Testis (tissue), 3 donors: ENCODE measurements around the gene GJA4. TPM values are rescaled to one million over a fixed set of nuclear protein-coding genes. Genes with fewer than 3 reads are reported as not detected.

Source experiments
- DNase-seq: peaks from one replicate; pipeline ENCODE4 v3.0.0-alpha.2; 2019
- H3K27ac ChIP-seq, 2 donors: fragments of 200-600 bp; sonication (generic); one replicate each; pipeline ENCODE4 v1.5.1; 2019
- H3K27me3 ChIP-seq: fragments of 200-600 bp; sonication (generic); one replicate; pipeline ENCODE4 v1.5.1; 2019
- H3K36me3 ChIP-seq: fragments of 200-600 bp; sonication (generic); one replicate; pipeline ENCODE4 v1.5.1; 2017; ENCODE audit warnings: low read depth; ENCODE audit errors: missing control alignments
- H3K4me1 ChIP-seq: fragments of 200-600 bp; sonication (generic); one replicate; pipeline ENCODE4 v1.5.1; 2019
- H3K4me3 ChIP-seq, 2 donors: fragments of 200-600 bp; sonication (generic); one replicate each; pipeline ENCODE4 v1.5.1; 2017 to 2019
- H3K9me3 ChIP-seq: fragments of 200-600 bp; sonication (generic); one replicate; pipeline ENCODE4 v1.5.1; 2017
- CTCF ChIP-seq, 3 experiments: fragments of 450-650 bp in 2 of 3; fragments of 200-600 bp in 1 of 3; sonication (generic) in 1 of 3; IDR thresholded peaks; one replicate each; pipeline ENCODE4 v1.5.1; 2016 to 2019; ENCODE audit warnings: antibody characterized with exemption in 3 of 3, mild to moderate bottlenecking in 2 of 3, moderate library complexity in 1 of 3
- POLR2A ChIP-seq: fragments of 450-650 bp; IDR thresholded peaks from one replicate; pipeline ENCODE4 v1.6.1; 2017; ENCODE audit warnings: antibody characterized with exemption, mild to moderate bottlenecking, moderate library complexity
- WGBS, 2 donors: methylation state at CpG; one replicate each; pipeline ENCODE4 v1.1.5; 2018; 5-methylcytosine and 5-hydroxymethylcytosine counted together
- intact Hi-C: fragments of 100-400 bp; cut with DNase I; formaldehyde crosslinking; loops from one replicate; pipeline ENCODE4 v1.15.1; 2023; ENCODE audit warnings: low total_unique reads
- polyA plus RNA-seq: library from polyadenylated mRNA; stranded (reverse); fragments of 350-450 nt; fragmentation: Illumina TruSeq; extraction: RNeasy Lipid Tissue Mini Kit (QIAGEN cat#74804); gene quantifications from one replicate; pipeline ENCODE4 v1.2.3, GENCODE V29; 2014; ENCODE audit warnings: low read depth, low replicate concordance; ENCODE audit not compliant: insufficient read depth
- total RNA-seq, 2 donors: library from RNA; depleted of rRNA; stranded (reverse); fragments of >200 nt; gene quantifications; one replicate each; pipeline ENCODE4 v1.2.3, GENCODE V29; 2016

The GJA4 gene
- total and polyA plus RNA-seq, 3 donors from 2014 or later, result 10.9 to 11.9 (median 11.3) TPM

- no peak overlapping the region for H3K27ac ChIP-seq
- H3K27me3 ChIP-seq, result no peaks in the 10 kb centered on the region
- no peaks in the 10 kb centered on the region for H3K36me3 ChIP-seq
- DNase-seq, result no peak
- intact Hi-C loops, result no loop called here
- H3K4me3 ChIP-seq, result no peak overlapping the region
- no peaks in the 10 kb centered on the region for H3K9me3 ChIP-seq
- H3K4me1 ChIP-seq, result peaks cover 8% of the 10 kb centered on the region
- no peak for TF ChIP-seq CTCF (IDR thresholded peaks at IDR 0.05)
- TF ChIP-seq POLR2A, result no peak
- WGBS, 2 donors, result 75 to 87% methylated on average over 5 of the region's 5 CpGs
Measured at GRCh38 chr1:34827341-34827941, 34.6 kb downstream of the GJA4 start.

- DNase-seq, result no peak
- H3K27ac ChIP-seq, result no peak overlapping the region
- peaks cover 8% of the 10 kb centered on the region for H3K4me1 ChIP-seq
- TF ChIP-seq POLR2A, result no peak
- no peak for TF ChIP-seq CTCF (IDR thresholded peaks at IDR 0.05)
- no peaks in the 10 kb centered on the region for H3K27me3 ChIP-seq
- no peaks in the 10 kb centered on the region for H3K36me3 ChIP-seq
- intact Hi-C loops, result no loop called here
- no peak overlapping the region for H3K4me3 ChIP-seq
- no peaks in the 10 kb centered on the region for H3K9me3 ChIP-seq
- 63 to 81% methylated on average over 2 of the region's 2 CpGs for WGBS, 2 donors
Measured at GRCh38 chr1:34828611-34829010, 35.8 kb downstream of the GJA4 start.

GRCh38 chr1:34829250-34829649 lies 36.5 kb downstream of the GJA4 start:
- 65 to 86% methylated on average over 3 of the region's 3 CpGs for WGBS, 2 donors
- H3K27me3 ChIP-seq, result no peaks in the 10 kb centered on the region
- H3K36me3 ChIP-seq, result no peaks in the 10 kb centered on the region
- no peak for DNase-seq
- H3K9me3 ChIP-seq, result no peaks in the 10 kb centered on the region
- no peak overlapping the region for H3K27ac ChIP-seq
- peaks cover 8% of the 10 kb centered on the region for H3K4me1 ChIP-seq
- intact Hi-C loops, result no loop called here
- H3K4me3 ChIP-seq, result no peak overlapping the region
- no peak for TF ChIP-seq POLR2A
- no peak for TF ChIP-seq CTCF (IDR thresholded peaks at IDR 0.05)

GRCh38 chr1:34831721-34832246 lies 39.0 kb downstream of the GJA4 start:
- H3K4me3 ChIP-seq, result no peak overlapping the region
- WGBS, 2 donors, result 53 to 62% methylated on average over 6 of the region's 6 CpGs
- no peaks in the 10 kb centered on the region for H3K36me3 ChIP-seq
- no peaks in the 10 kb centered on the region for H3K9me3 ChIP-seq
- no peaks in the 10 kb centered on the region for H3K4me1 ChIP-seq
- no peak for DNase-seq
- intact Hi-C loops, result no loop called here
- H3K27ac ChIP-seq, result no peak overlapping the region
- no peaks in the 10 kb centered on the region for H3K27me3 ChIP-seq
- TF ChIP-seq POLR2A (no peak), CTCF (IDR thresholded peaks at IDR 0.05) (no peak)

- Histone ChIP-seq H3K9me3 (no peaks in the 10 kb centered on the region), H3K4me1 (no peaks in the 10 kb centered on the region), H3K27me3 (no peaks in the 10 kb centered on the region), H3K27ac (no peak overlapping the region), H3K4me3 (no peak overlapping the region), H3K36me3 (no peaks in the 10 kb centered on the region)
- intact Hi-C loops, result no loop called here
- 92 to 94% methylated on average over 1 of the region's 1 CpG for WGBS, 2 donors
- no peak for TF ChIP-seq POLR2A
- no peak for TF ChIP-seq CTCF (IDR thresholded peaks at IDR 0.05)
- no peak for DNase-seq
Measured at GRCh38 chr1:34833711-34834110, 40.9 kb downstream of the GJA4 start.
